GOT3 (cell line): ENCODE results near the gene LLCFC1.
"Not testable (repeated sequence)": the region's sequence is repeated elsewhere in the genome, so short reads cannot be mapped to it uniquely, and the experiment has no call there.

Experiments
- DNase-seq: peaks from one replicate; lab custom pipeline; 2025; ENCODE audit warnings: mixed read lengths; lab: John Stamatoyannopoulos, UW

The LLCFC1 gene

GRCh38 chr7:142941541-142941940, 2.3 kb downstream of the LLCFC1 start:
- DNase-seq: no peak

DNA sequence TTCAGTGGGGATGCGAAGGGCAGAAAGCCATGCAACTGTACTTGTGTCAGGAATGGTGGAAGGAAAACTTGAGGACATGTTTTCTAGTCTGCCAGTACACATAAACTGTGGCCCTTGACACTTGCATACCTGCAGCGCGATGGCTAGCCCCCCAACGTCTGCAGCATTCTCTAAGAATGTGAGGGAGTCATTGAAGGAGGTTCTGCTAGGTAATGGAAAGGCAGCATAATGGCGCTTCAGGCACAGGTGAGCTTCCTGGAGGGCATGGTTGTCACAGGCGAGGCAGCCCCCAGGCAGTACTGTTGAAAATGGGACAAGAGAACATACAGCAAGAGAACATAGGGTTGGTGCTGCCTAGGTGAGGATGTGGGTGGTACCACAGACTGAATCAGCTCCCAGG, 3.5 kb downstream of the LLCFC1 start:
- DNase-seq: no peak

GRCh38 chr7:142943706-142944268, 4.5 kb downstream of the LLCFC1 start:
- no peak for DNase-seq

GRCh38 chr7:142945001-142945400, 5.7 kb downstream of the LLCFC1 start:
- no peak for DNase-seq

DNA sequence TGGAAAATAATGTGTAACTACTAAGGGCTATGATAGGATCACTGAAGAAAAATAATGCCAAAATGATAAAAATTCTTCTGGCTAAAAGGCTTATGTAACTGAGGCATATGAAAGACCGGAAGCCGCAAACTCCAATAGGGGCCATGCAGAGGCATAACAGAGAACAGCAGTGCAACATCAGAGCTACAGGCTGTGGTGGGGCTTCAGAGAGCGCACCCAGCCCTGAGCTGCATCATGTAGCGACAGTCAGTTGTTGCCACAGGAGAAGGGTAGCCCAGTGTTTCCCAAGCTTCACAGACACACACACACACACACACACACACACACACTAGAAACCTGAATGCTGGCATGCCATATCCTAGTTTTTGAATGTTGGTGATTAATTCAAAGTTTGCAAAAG, 9.3 kb downstream of the LLCFC1 start:
- no peak for DNase-seq

- DNase-seq: no peak
These were observed 11.0 kb downstream of the LLCFC1 start for GRCh38 chr7:142950235-142950634.

DNA sequence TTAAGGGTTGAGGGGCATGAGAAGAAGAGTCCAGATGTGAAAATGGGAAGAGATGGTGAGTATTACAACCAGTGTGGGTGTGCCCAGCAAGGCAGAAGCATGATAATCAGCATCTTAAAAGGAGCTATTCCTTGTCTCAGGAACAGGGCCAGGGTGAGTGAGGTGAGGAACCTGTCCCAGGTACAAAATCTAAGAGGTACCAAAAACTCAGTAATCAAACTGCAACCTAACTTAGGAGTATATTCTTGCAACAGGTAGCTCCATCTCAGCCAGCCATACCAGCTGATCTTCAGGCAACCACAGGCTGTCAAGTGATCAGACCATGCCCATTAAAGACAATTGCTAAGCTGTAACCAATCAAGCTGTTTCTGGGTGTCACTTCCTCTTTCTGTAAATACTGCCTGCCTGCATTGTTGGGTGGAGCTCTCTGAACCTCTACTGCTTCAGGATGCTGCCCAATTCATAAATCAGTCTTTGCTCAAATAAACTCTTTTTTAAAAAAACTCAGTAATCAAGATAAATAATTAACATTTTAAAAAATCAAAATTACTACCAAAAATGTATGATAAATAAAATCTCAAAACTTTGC, 15.5 kb downstream of the LLCFC1 start:
- no peak for DNase-seq

GRCh38 chr7:142956951-142957623, 17.8 kb downstream of the LLCFC1 start:
- DNase-seq: no peak

- DNase-seq: no peak
These were observed 18.4 kb downstream of the LLCFC1 start for GRCh38 chr7:142957723-142958122.

DNA sequence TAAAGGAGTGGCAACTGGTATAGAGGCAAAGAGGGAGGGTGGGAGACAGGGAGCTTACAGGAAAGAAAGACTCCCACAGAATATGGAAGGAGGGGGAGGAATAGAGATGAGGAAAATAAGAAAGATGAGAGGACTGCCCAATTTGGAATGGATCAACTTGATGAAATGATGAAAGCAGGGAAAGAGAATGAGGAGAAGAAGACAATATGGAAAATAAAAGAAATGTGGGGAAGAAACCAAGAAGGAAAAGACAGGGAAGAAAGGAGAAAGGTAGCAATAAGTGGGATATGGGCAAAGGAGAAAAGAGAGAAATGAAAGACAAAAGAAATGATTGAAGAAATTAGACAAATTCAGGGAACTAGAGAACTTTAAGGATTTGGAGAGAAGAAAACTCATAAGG, 19.9 kb downstream of the LLCFC1 start:
- no peak for DNase-seq

GRCh38 chr7:142960955-142961512, 21.8 kb downstream of the LLCFC1 start:
- DNase-seq: no peak

- no peak for DNase-seq
These were observed 22.3 kb downstream of the LLCFC1 start for GRCh38 chr7:142961595-142961972.

DNA sequence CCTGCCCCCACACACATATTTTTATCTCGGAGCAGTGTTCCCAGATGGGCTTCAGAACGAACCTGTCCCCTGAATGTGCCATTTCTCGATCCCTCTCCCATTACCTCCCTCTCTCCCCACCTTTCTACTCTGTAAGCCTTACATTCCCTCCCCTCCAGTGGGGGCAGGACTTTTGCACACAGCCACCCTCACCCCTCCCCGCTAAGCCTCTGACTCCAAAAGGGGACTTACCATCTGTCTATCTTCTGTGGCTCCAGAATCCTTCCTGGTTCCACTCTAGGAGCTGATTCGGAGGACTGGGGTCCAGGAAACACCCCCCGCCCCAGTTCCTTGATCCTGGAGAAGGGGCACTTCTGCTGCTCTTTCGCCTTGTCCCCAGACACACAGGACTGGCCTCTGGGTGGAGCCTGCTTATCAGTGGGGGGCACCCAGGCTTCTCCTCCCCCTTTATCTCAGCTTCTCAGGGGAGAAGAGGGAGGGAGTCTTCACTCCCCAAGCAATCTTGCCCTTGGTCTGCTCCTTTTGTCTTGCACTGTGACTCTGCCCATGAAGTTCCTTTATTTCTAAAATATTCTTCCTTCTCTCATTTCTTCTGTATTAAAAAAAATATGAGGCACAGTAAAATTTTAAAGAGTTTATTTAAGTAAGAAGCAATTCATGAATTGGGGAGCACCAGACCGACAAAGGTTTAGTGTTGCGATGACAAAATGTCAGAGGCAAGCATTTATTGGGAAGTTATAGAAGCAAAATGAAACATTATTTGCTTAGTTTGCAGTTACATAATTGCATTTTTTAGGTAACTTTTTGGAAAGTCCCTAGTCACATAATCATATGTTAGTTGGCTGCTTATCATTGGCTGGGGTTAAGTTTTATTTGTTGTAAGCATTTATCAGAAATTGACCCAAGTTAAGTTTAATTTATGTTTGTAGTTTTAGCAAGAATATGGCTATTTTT, 23.0 kb downstream of the LLCFC1 start, which contains the start of gene KEL:
Gene KEL, minus strand, starts transcription at position 391 of the 954 bp plus-strand sequence. Its CDS starts 157 bp downstream, at position 234.
- DNase-seq: no peak

DNA sequence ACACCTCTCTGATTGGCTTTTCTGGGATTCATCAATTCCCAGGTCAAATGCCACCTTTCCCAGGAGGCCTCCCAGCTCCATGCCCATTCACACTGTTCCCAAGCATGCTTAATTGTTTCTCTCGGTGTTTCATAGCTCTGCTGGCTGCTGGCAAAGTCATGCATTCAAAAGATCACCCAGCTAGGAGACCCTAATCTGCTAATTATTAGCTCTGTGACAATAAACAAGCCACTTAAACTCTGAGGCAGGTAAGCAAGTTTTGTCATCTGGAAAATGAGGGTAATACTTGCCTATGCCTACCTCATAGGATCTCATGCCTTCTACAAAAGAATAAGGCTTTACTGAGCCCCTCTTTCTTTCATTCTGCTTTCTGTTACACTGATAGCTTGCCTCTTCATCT, 23.7 kb downstream of the LLCFC1 start:
- no peak for DNase-seq

DNA sequence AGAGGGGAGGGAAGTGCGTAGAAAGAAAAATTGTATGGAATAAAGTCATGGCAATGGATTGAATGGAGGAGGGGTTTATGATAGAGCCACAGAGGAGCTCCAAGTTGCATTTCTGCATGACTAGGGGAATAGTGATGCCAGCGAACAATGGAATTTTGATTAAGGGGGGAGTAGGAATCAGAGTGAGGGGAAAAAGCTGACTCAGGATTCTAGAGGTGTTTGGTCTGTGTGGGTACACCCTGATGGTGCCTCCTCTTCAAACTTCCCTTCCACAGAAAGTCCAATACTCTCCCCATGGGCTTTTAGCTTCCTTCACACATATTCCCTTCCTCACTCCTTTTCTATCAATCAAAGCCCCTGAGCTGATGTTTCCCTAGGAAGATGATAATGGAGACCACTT, 24.7 kb downstream of the LLCFC1 start:
- DNase-seq: no peak

DNA sequence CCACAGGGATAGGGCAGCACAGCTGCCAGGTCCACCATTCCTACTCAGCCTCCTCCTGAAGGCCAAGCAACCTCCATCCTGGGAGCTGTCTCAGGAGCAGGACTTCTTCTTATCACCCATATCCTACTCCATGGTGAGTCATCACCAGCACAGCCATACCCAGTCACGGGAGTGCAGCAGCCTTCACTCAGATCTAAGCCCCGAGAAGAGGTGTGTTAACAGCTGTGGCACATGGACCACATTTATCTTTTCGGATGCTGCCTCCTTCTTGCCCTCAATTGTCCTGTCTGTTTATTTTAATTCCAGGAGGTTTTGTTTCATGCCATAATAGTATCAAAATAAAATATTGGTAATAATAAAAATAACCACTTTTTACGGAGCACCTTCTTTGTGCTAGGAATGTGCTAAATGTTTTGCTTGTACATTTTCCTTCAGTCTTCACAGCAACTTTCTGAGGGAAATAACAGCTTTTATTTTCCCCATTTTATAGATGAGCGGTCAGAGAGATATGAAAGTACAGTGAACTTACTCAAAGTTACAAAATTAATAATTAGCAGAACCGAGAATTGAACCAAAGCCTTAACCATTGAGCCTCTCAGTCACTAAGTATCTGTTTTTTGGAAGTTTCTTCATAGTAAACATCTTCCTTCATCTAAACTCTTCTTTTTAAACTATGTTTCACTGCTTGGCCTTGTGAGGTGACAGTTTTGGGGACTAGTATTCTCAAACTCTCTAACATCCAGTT, 25.4 kb downstream of the LLCFC1 start:
- DNase-seq: no peak

DNA sequence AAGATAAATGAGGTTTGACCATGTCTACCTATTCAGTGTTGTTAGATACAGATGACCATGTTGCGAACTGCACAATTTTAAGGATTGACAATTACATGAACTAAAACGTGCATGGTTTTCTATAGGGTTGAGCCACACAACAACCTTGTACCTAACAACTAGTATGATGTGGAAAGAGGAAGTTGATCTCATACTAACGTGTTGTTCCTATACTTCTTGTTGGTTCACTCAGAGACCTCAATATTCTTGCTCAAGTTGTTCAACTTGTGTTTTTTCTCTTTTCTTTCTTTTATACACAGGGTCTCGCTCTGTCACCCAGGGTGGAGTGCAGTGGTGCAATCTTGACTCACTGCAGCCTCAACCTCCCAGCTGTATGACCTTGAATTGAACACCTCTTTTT, 28.9 kb downstream of the LLCFC1 start:
- no peak for DNase-seq

DNA sequence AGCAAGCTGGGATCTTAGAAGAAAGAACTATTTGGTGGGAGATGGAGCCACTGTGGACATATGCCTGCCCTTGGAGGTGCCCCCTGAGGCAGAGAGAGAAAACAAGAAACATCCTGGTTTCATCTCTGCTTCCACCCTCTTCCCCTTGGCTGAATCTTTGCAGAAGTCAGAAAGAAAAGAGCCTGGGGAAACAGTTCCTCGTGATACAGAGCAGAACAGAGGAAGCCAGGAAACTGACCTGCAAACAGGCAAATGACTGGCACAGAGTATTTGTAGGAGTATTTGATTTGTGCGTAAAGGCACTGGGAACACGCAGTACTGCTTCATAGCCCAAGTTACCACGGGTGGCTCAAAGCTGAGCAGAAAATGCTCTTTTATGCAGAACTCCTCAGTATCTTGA, 29.9 kb downstream of the LLCFC1 start:
- DNase-seq: no peak

GRCh38 chr7:142974626-142975025, 35.3 kb downstream of the LLCFC1 start:
- no peak for DNase-seq

DNA sequence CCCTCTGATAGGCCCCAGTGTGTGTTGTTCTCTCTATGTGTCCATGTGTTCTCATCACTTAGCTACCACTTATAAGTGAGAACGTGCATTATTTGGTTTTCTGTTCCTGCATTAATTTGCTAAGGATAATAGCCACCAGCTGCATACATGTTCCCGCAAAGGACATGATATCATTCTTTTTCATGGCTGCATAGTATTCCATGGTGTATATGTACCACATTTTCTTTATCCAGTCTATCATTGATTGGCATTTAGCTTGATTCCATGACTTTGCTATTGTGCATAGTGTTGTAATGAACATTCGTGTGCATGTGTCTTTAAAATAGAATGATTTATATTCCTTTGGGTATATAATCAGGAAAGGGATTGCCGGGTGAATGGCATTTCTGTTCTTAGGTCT, 39.1 kb downstream of the LLCFC1 start:
- DNase-seq: not testable (repeated sequence)

DNA sequence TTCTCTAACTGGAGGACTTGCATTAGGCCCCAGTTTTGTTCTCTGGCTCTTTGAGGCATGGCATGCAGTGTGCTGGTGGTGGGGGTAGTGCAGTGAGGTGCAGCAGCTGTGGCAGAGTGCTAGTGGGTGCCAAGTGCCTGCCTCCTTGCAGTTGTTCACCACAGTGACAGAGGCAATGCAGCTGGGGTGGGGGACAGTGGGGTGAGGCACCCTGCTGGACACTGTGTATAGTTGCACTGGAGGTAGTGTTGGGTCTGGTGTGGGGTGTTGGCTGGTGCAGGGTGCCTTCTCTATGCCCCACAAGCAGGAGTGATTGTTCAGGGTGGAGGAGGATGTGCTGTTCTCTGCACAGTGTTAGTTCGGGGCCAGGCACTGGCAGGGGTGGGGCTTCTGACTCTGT, 44.5 kb downstream of the LLCFC1 start:
- no peak for DNase-seq
